ENCODE measurements around the gene FOXP1. TPM values are rescaled to one million over a fixed set of nuclear protein-coding genes. Genes with fewer than 3 reads are reported as not detected.

Gene FOXP1
- total RNA-seq, 1 experiment from 2014 or later: 58.4 TPM

- Histone ChIP-seq H3K27ac (ENCODE audit: low read depth, low read length, poor library complexity, severe bottlenecking) (no peak overlapping the region), H3K36me3 (ENCODE audit: insufficient read depth, low read length, poor library complexity, severe bottlenecking) (no peaks in the 10 kb centered on the region), H3K4me3 (ENCODE audit: low read depth, low read length, poor library complexity, severe bottlenecking) (no peak overlapping the region), H3K27me3 (replicated peaks; ENCODE audit: insufficient read depth, low read depth, low read length, poor library complexity) (no peaks in the 10 kb centered on the region), H3K9me3 (ENCODE audit: low read depth, low read length, poor library complexity, severe bottlenecking) (no peaks in the 10 kb centered on the region), H3K4me1 (ENCODE audit: insufficient read depth, low read length, poor library complexity, severe bottlenecking) (peaks cover 25% of the 10 kb centered on the region)
- no TSS peak for BruUV-seq (replicated peaks)
- intact Hi-C loops (cut with micrococcal nuclease; ENCODE audit: unreplicated experiment): loop anchor here (10.0 kb wide), 1 partner anchor 169 kb away; no protein-coding TSS in a partner anchor
- ChIA-PET CTCF (no interaction called here), POLR2A (ENCODE audit: low non-redundant PET) (no interaction called here)
- no peak for TF ChIP-seq EZH2 (IDR thresholded peaks at IDR 0.05; ENCODE audit: borderline replicate concordance, low read depth, low read length, poor library complexity, severe bottlenecking)
- TF ChIP-seq CTCF (conservative IDR thresholded peaks at IDR 0.05; ENCODE audit: low read depth, low read length): no peak
- no peak for DNase-seq (ENCODE audit: low spot score)
These were observed 189.8 kb downstream of the FOXP1 start for GRCh38 chr3:71393745-71394144.

- no peaks in the 10 kb centered on the region for H3K36me3 ChIP-seq (ENCODE audit: insufficient read depth, low read length, poor library complexity, severe bottlenecking)
- intact Hi-C loops (cut with micrococcal nuclease; ENCODE audit: unreplicated experiment): loop anchor here (10.0 kb wide), 1 partner anchor 168 kb away; no protein-coding TSS in a partner anchor
- ChIA-PET POLR2A (ENCODE audit: low non-redundant PET) (no interaction called here), CTCF (no interaction called here)
- TF ChIP-seq EZH2 (IDR thresholded peaks at IDR 0.05; ENCODE audit: borderline replicate concordance, low read depth, low read length, poor library complexity, severe bottlenecking): no peak
- H3K9me3 ChIP-seq (ENCODE audit: low read depth, low read length, poor library complexity, severe bottlenecking): no peaks in the 10 kb centered on the region
- no peak overlapping the region for H3K27ac ChIP-seq (ENCODE audit: low read depth, low read length, poor library complexity, severe bottlenecking)
- no TSS peak for BruUV-seq (replicated peaks)
- DNase-seq (ENCODE audit: low spot score): no peak
- H3K4me1 ChIP-seq (ENCODE audit: insufficient read depth, low read length, poor library complexity, severe bottlenecking): peaks cover 21% of the 10 kb centered on the region
- H3K4me3 ChIP-seq (ENCODE audit: low read depth, low read length, poor library complexity, severe bottlenecking): no peak overlapping the region
- no peaks in the 10 kb centered on the region for H3K27me3 ChIP-seq (replicated peaks; ENCODE audit: insufficient read depth, low read depth, low read length, poor library complexity)
These were observed 190.4 kb downstream of the FOXP1 start for GRCh38 chr3:71393093-71393492.

GRCh38 chr3:71392251-71392650 lies 191.3 kb downstream of the FOXP1 start:
- H3K4me1 ChIP-seq (ENCODE audit: insufficient read depth, low read length, poor library complexity, severe bottlenecking): peaks cover 16% of the 10 kb centered on the region
- intact Hi-C loops (cut with micrococcal nuclease; ENCODE audit: unreplicated experiment): loop anchor here (10.0 kb wide), 1 partner anchor 167 kb away; no protein-coding TSS in a partner anchor
- no peak overlapping the region for H3K27ac ChIP-seq (ENCODE audit: low read depth, low read length, poor library complexity, severe bottlenecking)
- no peak overlapping the region for H3K4me3 ChIP-seq (ENCODE audit: low read depth, low read length, poor library complexity, severe bottlenecking)
- no peak for DNase-seq (ENCODE audit: low spot score)
- BruUV-seq (replicated peaks): no TSS peak
- ChIA-PET POLR2A (ENCODE audit: low non-redundant PET) (no interaction called here), CTCF (no interaction called here)
- H3K36me3 ChIP-seq (ENCODE audit: insufficient read depth, low read length, poor library complexity, severe bottlenecking): no peaks in the 10 kb centered on the region
- TF ChIP-seq CTCF (conservative IDR thresholded peaks at IDR 0.05; ENCODE audit: low read depth, low read length): no peak
- TF ChIP-seq EZH2 (IDR thresholded peaks at IDR 0.05; ENCODE audit: borderline replicate concordance, low read depth, low read length, poor library complexity, severe bottlenecking): no peak
- H3K9me3 ChIP-seq (ENCODE audit: low read depth, low read length, poor library complexity, severe bottlenecking): no peaks in the 10 kb centered on the region
- H3K27me3 ChIP-seq (replicated peaks; ENCODE audit: insufficient read depth, low read depth, low read length, poor library complexity): no peaks in the 10 kb centered on the region

GRCh38 chr3:71391361-71391760 lies 192.2 kb downstream of the FOXP1 start:
- no peaks in the 10 kb centered on the region for H3K27me3 ChIP-seq (replicated peaks; ENCODE audit: insufficient read depth, low read depth, low read length, poor library complexity)
- no peaks in the 10 kb centered on the region for H3K9me3 ChIP-seq (ENCODE audit: low read depth, low read length, poor library complexity, severe bottlenecking)
- H3K4me1 ChIP-seq (ENCODE audit: insufficient read depth, low read length, poor library complexity, severe bottlenecking): peaks cover 14% of the 10 kb centered on the region
- ChIA-PET CTCF (no interaction called here), POLR2A (ENCODE audit: low non-redundant PET) (no interaction called here)
- no peaks in the 10 kb centered on the region for H3K36me3 ChIP-seq (ENCODE audit: insufficient read depth, low read length, poor library complexity, severe bottlenecking)
- BruUV-seq (replicated peaks): no TSS peak
- H3K4me3 ChIP-seq (ENCODE audit: low read depth, low read length, poor library complexity, severe bottlenecking): no peak overlapping the region
- TF ChIP-seq CTCF (conservative IDR thresholded peaks at IDR 0.05; ENCODE audit: low read depth, low read length) (no peak), EZH2 (IDR thresholded peaks at IDR 0.05; ENCODE audit: borderline replicate concordance, low read depth, low read length, poor library complexity, severe bottlenecking) (no peak)
- intact Hi-C loops (cut with micrococcal nuclease; ENCODE audit: unreplicated experiment): loop anchor here (10.0 kb wide), 1 partner anchor 167 kb away; no protein-coding TSS in a partner anchor
- H3K27ac ChIP-seq (ENCODE audit: low read depth, low read length, poor library complexity, severe bottlenecking): no peak overlapping the region
- no peak for DNase-seq (ENCODE audit: low spot score)
